GM12878 (cell line): ENCODE results near the gene MS4A12. TPM values are rescaled to one million over a fixed set of nuclear protein-coding genes. Genes with fewer than 3 reads are reported as not detected.
A peak's percentile ranks its signal among the peaks of the same experiment; 100 is the strongest.

Experiments used
- ATAC-seq: fragments of 200-7000 bp; cut with Tn5 transposase; 3 replicates; pipeline ENCODE4 v1.9.1; 2020; ENCODE audit warnings: mild to moderate bottlenecking, moderate library complexity
- BruUV-seq: library from RNA; stranded (reverse); fragments of 400-500 nt; replicated peaks from 2 replicates; lab custom pipeline; 2021; lab: Mats Ljungman, UMichigan
- CTCF ChIA-PET: fragments of 300-600 bp; sonication (Branson Sonifier 250); formaldehyde crosslinking; extraction: SDS; loops from one replicate; lab custom pipeline; 2021; ENCODE audit warnings: inconsistent platforms; lab: Yijun Ruan, JAX
- POLR2A ChIA-PET: fragments of 350-600 bp; formaldehyde crosslinking; extraction: SDS; loops from one replicate; lab custom pipeline; 2021; ENCODE audit warnings: inconsistent platforms; lab: Charles Lee
- RAD21 ChIA-PET: fragments of 300-600 bp; sonication (Branson Sonifier 250); formaldehyde crosslinking; loops from one replicate; lab custom pipeline; 2023; ENCODE audit warnings: antibody characterized with exemption; ENCODE audit not compliant: unreplicated experiment; lab: Charles Lee
- SMC1A ChIA-PET: fragments of 300-600 bp; sonication (Branson Sonifier 250); formaldehyde crosslinking; loops from one replicate; lab custom pipeline; 2023; ENCODE audit not compliant: unreplicated experiment, uncharacterized antibody; lab: Charles Lee
- DNase-seq: peaks from one replicate; pipeline ENCODE4 v3.0.0-alpha.2; 2011; ENCODE audit warnings: low read depth, low spot score
- FAIRE-seq: peaks from 3 replicates; lab custom pipeline; 2011; peaks lifted over from hg19 to GRCh38; lab: Jason Lieb, UNC
- H2AFZ ChIP-seq: 2 replicates; pipeline ENCODE4 v1.6.0; 2011; ENCODE audit warnings: low read depth, low read length, control low read depth; ENCODE audit not compliant: control insufficient read depth
- H3K27ac ChIP-seq: 2 replicates; pipeline ENCODE4 v1.5.1; 2011; ENCODE audit warnings: control low read depth; ENCODE audit not compliant: control insufficient read depth, insufficient read depth
- H3K27me3 ChIP-seq, 2 experiments: replicated peaks in 1 of 2; 2 replicates each; pipeline versions ENCODE4 v1.6.0 to v1.6.1; 2011; ENCODE audit warnings: low read length in 1 of 2; ENCODE audit not compliant: control insufficient read depth in 2 of 2, insufficient read depth in 2 of 2
- H3K36me3 ChIP-seq, 2 experiments: 2 replicates each; pipeline ENCODE4 v1.5.1; 2011; ENCODE audit warnings: low read length in 1 of 2; ENCODE audit not compliant: control insufficient read depth in 2 of 2, insufficient read depth in 2 of 2
- H3K4me1 ChIP-seq: 2 replicates; pipeline ENCODE4 v1.6.1; 2011; ENCODE audit warnings: mild to moderate bottlenecking, low read length, moderate library complexity, mixed read lengths; ENCODE audit not compliant: control insufficient read depth, insufficient read depth
- H3K4me2 ChIP-seq: 2 replicates; pipeline ENCODE4 v1.6.0; 2011; ENCODE audit warnings: control low read depth; ENCODE audit not compliant: control insufficient read depth, insufficient read depth
- H3K4me3 ChIP-seq: fragments of 200-600 bp; sonication (generic); 2 replicates; pipeline ENCODE4 v1.5.1; 2016
- H3K79me2 ChIP-seq: 2 replicates; pipeline ENCODE4 v1.6.0; 2011; ENCODE audit warnings: low read length; ENCODE audit not compliant: control insufficient read depth, insufficient read depth
- H3K9ac ChIP-seq: 2 replicates; pipeline ENCODE4 v1.8.0; 2011; ENCODE audit warnings: low read length, control low read depth, mixed read lengths; ENCODE audit not compliant: control insufficient read depth, insufficient read depth
- H3K9me3 ChIP-seq: replicated peaks from 3 replicates; pipeline ENCODE4 v1.5.1; 2011; ENCODE audit warnings: mild to moderate bottlenecking, low read length; ENCODE audit not compliant: control insufficient read depth, insufficient read depth
- H4K20me1 ChIP-seq: 2 replicates; pipeline ENCODE4 v1.6.0; 2011; ENCODE audit not compliant: control insufficient read depth, insufficient read depth
- BRCA1 ChIP-seq: IDR thresholded peaks from 2 replicates; pipeline ENCODE4 v1.6.1; 2011; ENCODE audit warnings: low read depth, low read length, improper control_type of control experiment
- CREB1 ChIP-seq: IDR thresholded peaks from 2 replicates; pipeline ENCODE4 v1.6.1; 2012; ENCODE audit warnings: low read depth, mild to moderate bottlenecking, inconsistent platforms
- CREM ChIP-seq: IDR thresholded peaks from 2 replicates; pipeline ENCODE4 v1.6.1; 2014; ENCODE audit warnings: antibody characterized with exemption, low read depth
- CUX1 ChIP-seq: IDR thresholded peaks from 2 replicates; pipeline ENCODE4 v1.6.1; 2012; ENCODE audit warnings: improper control_type of control experiment, low read depth, low read length; ENCODE audit not compliant: insufficient replicate concordance
- HDGF ChIP-seq: fragments of 450-650 bp; IDR thresholded peaks from 2 replicates; pipeline ENCODE4 v1.6.1; 2016; ENCODE audit warnings: antibody characterized with exemption
- POLR2A ChIP-seq: IDR thresholded peaks from 2 replicates; pipeline ENCODE4 v1.6.1; 2011; ENCODE audit warnings: low read depth, mild to moderate bottlenecking, low read length
- POU2F2 ChIP-seq: IDR thresholded peaks from 3 replicates; pipeline ENCODE4 v1.6.1; 2011; ENCODE audit warnings: low read depth, mild to moderate bottlenecking, low read length, borderline replicate concordance
- SMAD1 ChIP-seq: fragments of 450-650 bp; IDR thresholded peaks from 2 replicates; pipeline ENCODE4 v1.6.1; 2018; ENCODE audit warnings: mild to moderate bottlenecking, low read depth; ENCODE audit not compliant: partially characterized antibody
- SPI1 ChIP-seq: IDR thresholded peaks from 2 replicates; pipeline ENCODE4 v1.6.1; 2011; ENCODE audit warnings: low read depth, mild to moderate bottlenecking, low read length, moderate library complexity, borderline replicate concordance; ENCODE audit not compliant: insufficient read depth
- TAF1 ChIP-seq: IDR thresholded peaks from 2 replicates; pipeline ENCODE4 v1.6.1; 2011; ENCODE audit warnings: mild to moderate bottlenecking, low read depth, low read length, borderline replicate concordance
- WGBS: methylation state at CpG from one replicate; pipeline ENCODE4 v1.1.6; 2016; ENCODE audit warnings: low lambda C conversion rate; ENCODE audit not compliant: insufficient replicate concordance, insufficient coverage; ENCODE audit errors: missing lambda C conversion rate; 5-methylcytosine and 5-hydroxymethylcytosine counted together
- in situ Hi-C: fragments of 300-500 bp; cut with MboI; formaldehyde crosslinking; loops from 9 replicates; pipeline ENCODE4 v1.14.3; 2018; ENCODE audit warnings: mixed read lengths
- intact Hi-C: fragments of 100-400 bp; cut with micrococcal nuclease; formaldehyde crosslinking; loops from one replicate; pipeline ENCODE4 v1.14.2; 2022; ENCODE audit not compliant: unreplicated experiment
- polyA plus RNA-seq, 11 experiments: library from polyadenylated mRNA; depleted of rRNA in 4 of 11; unstranded in 6 of 11; stranded (reverse) in 5 of 11; fragments of >200 nt; fragmentation: Nextera tagmentation in 4 of 11; fragmentation: Illumina TruSeq in 1 of 11; extraction: Ambion mirVana in 4 of 11; extraction: Trizol in 1 of 11; gene quantifications; 1 replicate in 1 of 11; 2 replicates in 10 of 11; pipeline versions ENCODE4 v1.2.1 to v1.2.3, GENCODE V29; 2011 to 2016; ENCODE audit warnings: inconsistent platforms in 2 of 11, missing spikeins in 2 of 11, low read depth in 1 of 11
- total RNA-seq, 4 experiments: library from RNA; depleted of rRNA in 3 of 4; stranded (reverse); fragments of >200 nt in 3 of 4; fragmentation: Illumina TruSeq in 1 of 4; extraction: Trizol in 1 of 4; gene quantifications; 2 replicates each; pipeline versions ENCODE4 v1.2.1 to v1.2.3, GENCODE V29; 2013 to 2021

The MS4A12 gene
- total and polyA plus RNA-seq, 10 of the 15 experiments (the other 5 are each of a cell fraction or from before 2014, with no cell fraction given): 0.05 TPM; not detected in 9

DNA sequence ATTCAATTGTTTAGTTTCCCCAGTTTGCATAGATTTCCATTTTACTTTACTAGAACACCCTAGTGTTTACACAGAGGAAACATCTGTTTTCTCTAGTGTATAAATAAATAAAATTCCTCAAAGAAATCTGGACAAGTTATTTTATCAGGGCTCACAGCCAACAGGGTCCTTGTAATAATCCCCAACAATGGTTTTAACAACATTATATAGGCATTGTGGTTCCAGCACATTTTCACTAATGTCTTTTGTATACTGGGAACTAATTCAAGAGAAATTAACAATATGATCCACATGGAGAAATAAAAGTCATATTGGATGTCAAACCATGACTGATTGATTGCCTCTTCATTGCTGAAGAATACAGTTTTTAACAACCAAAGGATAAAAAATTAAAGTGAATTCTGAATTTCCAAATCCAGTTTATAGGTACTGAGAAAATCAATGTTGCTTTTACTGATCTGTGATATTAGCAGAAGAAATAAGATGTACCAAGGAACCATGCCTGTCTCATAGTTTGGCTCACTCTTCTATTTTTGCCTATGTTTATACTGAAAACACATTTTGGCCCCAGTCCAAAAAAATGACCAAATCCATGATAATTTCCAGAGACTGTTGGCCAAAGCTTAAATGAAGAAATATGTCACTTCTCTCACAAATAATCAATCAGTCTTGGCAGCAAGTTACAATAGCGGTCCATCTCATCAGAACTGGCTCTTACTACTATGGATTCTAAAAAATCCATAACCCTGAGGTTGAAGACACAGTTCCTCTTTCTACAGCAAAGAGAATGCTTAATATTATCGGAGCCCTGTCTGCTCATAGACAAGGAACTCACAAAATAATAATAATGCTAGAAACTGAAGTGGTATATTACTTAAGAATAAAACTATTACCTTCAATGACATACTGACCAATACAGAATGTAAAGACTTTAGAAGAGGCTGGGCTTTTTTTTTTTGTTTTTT, 21.2 kb downstream of the MS4A12 start:
- H2AFZ ChIP-seq: no peak overlapping the region
- no peaks in the 10 kb centered on the region for H3K9me3 ChIP-seq
- H3K4me2 ChIP-seq: no peak overlapping the region
- no peak for FAIRE-seq
- TF ChIP-seq SPI1 (peak; percentile 52; the same call in 1 of the 2 replicates), TAF1 (no peak)
- ATAC-seq: no peak
- no peaks in the 10 kb centered on the region for H4K20me1 ChIP-seq
- H3K4me1 ChIP-seq: no peaks in the 10 kb centered on the region
- H3K27ac ChIP-seq: no peak overlapping the region
- WGBS: 48% methylated on average over 2 of the region's 2 CpGs
- intact Hi-C loops: no loop called here
- CTCF ChIA-PET: interaction anchor here (1.5 kb wide), 1 partner anchor 105 kb away, joined by 4 read pairs; no protein-coding TSS in a partner anchor
- no peaks in the 10 kb centered on the region for H3K36me3 ChIP-seq
- no peaks in the 10 kb centered on the region for H3K79me2 ChIP-seq
- no TSS peak for BruUV-seq
- SMC1A ChIA-PET: interaction anchor here (0.7 to 1.2 kb wide), 4 partner anchors 8 to 249 kb away, joined by 3 read pairs; no protein-coding TSS in a partner anchor
- H3K9ac ChIP-seq: no peak overlapping the region
- POLR2A ChIA-PET: no interaction called here
- in situ Hi-C loops: no loop called here
- no peak for DNase-seq
- H3K4me3 ChIP-seq: no peak overlapping the region
- no peaks in the 10 kb centered on the region; a peak in 1 of 4 replicates for H3K27me3 ChIP-seq
- RAD21 ChIA-PET: no interaction called here

GRCh38 chr11:60515144-60515855, 22.7 kb downstream of the MS4A12 start, which contains the start of gene MS4A13:
TSS of gene MS4A13 (plus strand) at chr11:60515392. CDS start at chr11:60518084, 2,692 bp downstream.
- no peak for FAIRE-seq
- Histone ChIP-seq H3K9me3 (no peaks in the 10 kb centered on the region; the same call in 2 of the 3 replicates), H3K4me1 (no peaks in the 10 kb centered on the region), H3K9ac (no peak within 1 kb of the TSS), H3K27ac (no peak within 1 kb of the TSS), H3K36me3 (no peaks in the 10 kb centered on the region), H2AFZ (no peak within 1 kb of the TSS), H3K27me3 (no peaks in the 10 kb centered on the region; a peak in 1 of 4 replicates), H3K4me3 (no peak within 1 kb of the TSS), H3K79me2 (no peaks in the 10 kb centered on the region), H3K4me2 (no peak within 1 kb of the TSS), H4K20me1 (no peaks in the 10 kb centered on the region)
- intact Hi-C loops (no loop called here), in situ Hi-C loops (no loop called here)
- 79% methylated on average over 29 of the region's 29 CpGs for WGBS
- ChIA-PET POLR2A (no interaction called here), SMC1A (interaction anchor here (1.2 kb wide), 1 partner anchor 10 kb away, joined by 3 read pairs; no protein-coding TSS in a partner anchor), RAD21 (no interaction called here), CTCF (no interaction called here)
- no peak for DNase-seq
- ATAC-seq: no peak
- BruUV-seq: no TSS peak
- TF ChIP-seq CREM (no peak), CUX1 (no peak), POLR2A (no peak), SMAD1 (no peak), HDGF (no peak), POU2F2 (no peak), CREB1 (no peak), BRCA1 (no peak)
